ENCODE results near the gene MAGEC1. TPM values are rescaled to one million over a fixed set of nuclear protein-coding genes. Genes with fewer than 3 reads are reported as not detected.

MAGEC1 gene
- total RNA-seq, 1 experiment from 2014 or later, result not detected

DNA sequence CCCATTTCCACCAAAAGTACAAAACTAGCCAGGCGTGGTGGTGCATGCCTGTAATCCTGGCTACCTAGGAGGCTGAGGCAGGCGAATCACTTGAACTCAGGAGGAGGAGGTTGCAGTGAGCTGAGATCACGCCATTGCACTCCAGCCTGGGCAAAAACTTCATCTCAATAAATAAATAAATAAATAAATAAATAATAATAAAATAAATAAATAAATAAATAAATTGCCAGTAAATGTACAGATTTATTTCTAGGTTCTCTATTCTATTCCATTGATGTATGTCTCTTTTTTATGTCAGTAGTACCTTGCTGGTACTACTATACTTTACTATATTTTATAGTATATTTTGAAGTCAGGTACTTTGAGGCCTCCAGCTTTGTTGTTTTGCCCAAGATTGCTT is 43.7 kb downstream of the MAGEC1 start:
- Histone ChIP-seq H3K4me1 (ENCODE audit: insufficient read depth, low read length, poor library complexity, severe bottlenecking) (no peaks in the 10 kb centered on the region), H3K27ac (ENCODE audit: low read depth, low read length, poor library complexity, severe bottlenecking) (no peak overlapping the region), H3K27me3 (replicated peaks; ENCODE audit: insufficient read depth, low read depth, low read length, poor library complexity) (no peaks in the 10 kb centered on the region), H3K36me3 (ENCODE audit: insufficient read depth, low read length, poor library complexity, severe bottlenecking) (no peaks in the 10 kb centered on the region), H3K4me3 (ENCODE audit: low read depth, low read length, poor library complexity, severe bottlenecking) (no peak overlapping the region), H3K9me3 (ENCODE audit: low read depth, low read length, poor library complexity, severe bottlenecking) (peaks cover 5% of the 10 kb centered on the region)
- CTCF ChIA-PET, result no interaction called here
- POLR2A ChIA-PET (ENCODE audit: low non-redundant PET), result no interaction called here
- intact Hi-C loops (cut with micrococcal nuclease; ENCODE audit: unreplicated experiment), result no loop called here
- DNase-seq (ENCODE audit: low spot score), result no peak
- no peak for TF ChIP-seq EZH2 (IDR thresholded peaks at IDR 0.05; ENCODE audit: borderline replicate concordance, low read depth, low read length, poor library complexity, severe bottlenecking)
- TF ChIP-seq, protein P1, sequence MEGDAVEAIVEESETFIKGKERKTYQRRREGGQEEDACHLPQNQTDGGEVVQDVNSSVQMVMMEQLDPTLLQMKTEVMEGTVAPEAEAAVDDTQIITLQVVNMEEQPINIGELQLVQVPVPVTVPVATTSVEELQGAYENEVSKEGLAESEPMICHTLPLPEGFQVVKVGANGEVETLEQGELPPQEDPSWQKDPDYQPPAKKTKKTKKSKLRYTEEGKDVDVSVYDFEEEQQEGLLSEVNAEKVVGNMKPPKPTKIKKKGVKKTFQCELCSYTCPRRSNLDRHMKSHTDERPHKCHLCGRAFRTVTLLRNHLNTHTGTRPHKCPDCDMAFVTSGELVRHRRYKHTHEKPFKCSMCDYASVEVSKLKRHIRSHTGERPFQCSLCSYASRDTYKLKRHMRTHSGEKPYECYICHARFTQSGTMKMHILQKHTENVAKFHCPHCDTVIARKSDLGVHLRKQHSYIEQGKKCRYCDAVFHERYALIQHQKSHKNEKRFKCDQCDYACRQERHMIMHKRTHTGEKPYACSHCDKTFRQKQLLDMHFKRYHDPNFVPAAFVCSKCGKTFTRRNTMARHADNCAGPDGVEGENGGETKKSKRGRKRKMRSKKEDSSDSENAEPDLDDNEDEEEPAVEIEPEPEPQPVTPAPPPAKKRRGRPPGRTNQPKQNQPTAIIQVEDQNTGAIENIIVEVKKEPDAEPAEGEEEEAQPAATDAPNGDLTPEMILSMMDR (conservative IDR thresholded peaks at IDR 0.05; ENCODE audit: low read depth, low read length), result no peak
- BruUV-seq (replicated peaks), result no TSS peak

DNA sequence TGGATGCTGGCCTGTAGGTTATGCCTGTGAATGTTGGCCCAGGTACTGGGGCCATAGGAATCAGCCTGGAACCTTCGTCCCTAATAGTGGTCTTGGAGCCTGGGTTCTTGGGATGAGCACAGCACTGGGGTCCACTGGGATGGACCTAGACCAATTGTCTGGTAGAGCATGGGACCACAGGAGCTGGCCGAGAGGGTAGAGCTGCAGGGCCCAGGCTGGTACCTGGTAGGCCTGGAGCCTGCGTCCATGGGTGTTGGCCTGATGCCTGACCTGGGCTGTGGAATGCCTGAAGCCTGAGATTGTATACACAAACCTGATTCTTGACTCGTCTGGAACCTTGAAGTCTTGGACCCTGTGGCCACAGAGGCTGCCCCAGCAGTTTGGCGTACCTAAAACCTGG is 48.9 kb downstream of the MAGEC1 start:
- intact Hi-C loops (cut with micrococcal nuclease; ENCODE audit: unreplicated experiment), result no loop called here
- POLR2A ChIA-PET (ENCODE audit: low non-redundant PET), result no interaction called here

DNA sequence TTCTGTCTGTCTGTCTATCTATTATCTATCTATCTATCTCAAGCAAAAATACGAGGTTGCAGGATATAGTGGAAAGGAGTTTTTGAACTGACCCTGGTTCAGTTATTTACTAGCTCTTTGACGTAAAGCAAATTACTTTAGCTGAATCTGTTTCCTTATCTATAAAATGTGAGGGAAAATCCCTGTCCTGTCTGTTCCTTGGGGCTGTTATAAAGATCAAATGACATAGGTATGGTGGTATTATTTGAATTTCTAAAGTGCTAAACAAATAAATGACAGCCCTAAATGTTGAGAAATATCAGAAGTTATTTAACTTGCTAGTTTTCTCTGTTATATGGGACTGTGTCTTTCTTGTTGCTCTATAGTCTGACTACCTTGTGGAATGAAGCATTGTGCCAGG is 55.0 kb downstream of the MAGEC1 start:
- CTCF ChIA-PET, result no interaction called here
- no peaks in the 10 kb centered on the region for H3K27me3 ChIP-seq (replicated peaks; ENCODE audit: insufficient read depth, low read depth, low read length, poor library complexity)
- no TSS peak for BruUV-seq (replicated peaks)

More for the DNA sequence above, 48.9 kb downstream of the MAGEC1 start:
- no TSS peak for BruUV-seq (replicated peaks)
- no peak for TF ChIP-seq EZH2 (IDR thresholded peaks at IDR 0.05; ENCODE audit: borderline replicate concordance, low read depth, low read length, poor library complexity, severe bottlenecking)
- no peak overlapping the region for H3K4me3 ChIP-seq (ENCODE audit: low read depth, low read length, poor library complexity, severe bottlenecking)
- DNase-seq (ENCODE audit: low spot score), result no peak
- no peaks in the 10 kb centered on the region for H3K4me1 ChIP-seq (ENCODE audit: insufficient read depth, low read length, poor library complexity, severe bottlenecking)
- H3K27ac ChIP-seq (ENCODE audit: low read depth, low read length, poor library complexity, severe bottlenecking), result no peak overlapping the region
- H3K27me3 ChIP-seq (replicated peaks; ENCODE audit: insufficient read depth, low read depth, low read length, poor library complexity), result no peaks in the 10 kb centered on the region
- H3K9me3 ChIP-seq (ENCODE audit: low read depth, low read length, poor library complexity, severe bottlenecking), result peaks cover 5% of the 10 kb centered on the region
- CTCF ChIA-PET, result no interaction called here
- no peaks in the 10 kb centered on the region for H3K36me3 ChIP-seq (ENCODE audit: insufficient read depth, low read length, poor library complexity, severe bottlenecking)

More for the DNA sequence above, 55.0 kb downstream of the MAGEC1 start:
- DNase-seq (ENCODE audit: low spot score), result no peak
- Histone ChIP-seq H3K4me3 (ENCODE audit: low read depth, low read length, poor library complexity, severe bottlenecking) (no peak overlapping the region), H3K36me3 (ENCODE audit: insufficient read depth, low read length, poor library complexity, severe bottlenecking) (no peaks in the 10 kb centered on the region), H3K27ac (ENCODE audit: low read depth, low read length, poor library complexity, severe bottlenecking) (no peak overlapping the region), H3K4me1 (ENCODE audit: insufficient read depth, low read length, poor library complexity, severe bottlenecking) (no peaks in the 10 kb centered on the region), H3K9me3 (ENCODE audit: low read depth, low read length, poor library complexity, severe bottlenecking) (no peaks in the 10 kb centered on the region)
- TF ChIP-seq EZH2 (IDR thresholded peaks at IDR 0.05; ENCODE audit: borderline replicate concordance, low read depth, low read length, poor library complexity, severe bottlenecking), result no peak
- TF ChIP-seq, protein P1 (conservative IDR thresholded peaks at IDR 0.05; ENCODE audit: low read depth, low read length), result no peak
- intact Hi-C loops (cut with micrococcal nuclease; ENCODE audit: unreplicated experiment), result no loop called here
- POLR2A ChIA-PET (ENCODE audit: low non-redundant PET), result no interaction called here

Other genes with a start within 250 kb of the MAGEC1 start
- gene SPANXD, start 205.2 kb upstream of the MAGEC1 start, total RNA-seq (2021), result not detected in 2 replicates
- gene MAGEC3, start 65.6 kb upstream of the MAGEC1 start, total RNA-seq (2021), result not detected in 2 replicates

Data from A673 (cell line).